ENCODE data around the gene KLHL30.

DNA sequence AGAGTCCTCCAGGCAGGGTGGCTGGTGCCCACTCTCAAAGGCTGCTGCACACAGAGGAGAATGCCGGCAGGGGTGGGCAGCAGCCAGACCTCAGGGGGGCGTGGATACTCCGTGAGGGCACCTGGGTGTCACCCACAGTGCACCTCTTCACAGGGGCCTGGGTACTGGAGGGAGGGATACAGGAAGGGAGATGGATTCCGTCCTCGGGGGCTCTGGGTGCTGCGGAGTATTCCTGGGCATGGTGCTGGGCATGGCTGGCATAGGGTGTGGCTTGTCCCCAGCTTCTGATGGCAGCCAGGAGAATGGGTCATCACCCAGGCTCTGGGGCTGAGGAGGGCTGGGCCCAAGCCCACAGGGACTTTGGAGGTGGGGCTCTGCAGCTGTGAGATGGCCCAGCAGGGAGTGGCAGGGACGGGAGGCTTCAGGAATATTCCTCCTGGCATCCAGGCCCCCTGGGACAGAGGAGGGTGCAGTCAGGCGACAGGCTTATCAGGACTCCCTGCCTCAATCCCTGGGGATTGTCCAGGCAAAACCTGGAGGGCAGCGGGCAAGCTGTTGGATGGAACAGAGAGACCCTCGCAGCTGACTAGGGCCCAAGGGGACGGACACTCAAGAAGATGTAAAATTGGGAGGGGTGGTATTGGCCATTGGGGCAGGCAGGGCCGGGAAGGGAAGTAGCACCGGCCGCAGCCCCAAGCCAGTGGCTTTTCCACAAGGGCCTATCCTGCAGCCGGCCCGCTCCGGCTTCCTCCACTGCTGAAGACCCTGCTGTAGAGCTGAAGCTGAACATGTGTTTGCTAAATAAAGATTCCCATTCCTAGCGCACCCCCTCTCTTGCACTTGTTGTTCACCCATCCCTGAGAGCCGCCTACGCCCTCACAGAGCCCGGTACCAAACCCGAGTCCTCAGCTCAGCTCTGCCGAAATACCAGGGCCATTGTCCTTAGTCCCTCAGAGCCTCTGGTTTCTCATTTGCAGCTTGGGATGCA lies 5.7 kb upstream of the KLHL30 start:
- TF ChIP-seq EZH2 (IDR thresholded peaks at IDR 0.05; ENCODE audit: low read depth, unreplicated experiment) = no peak
- TF ChIP-seq, protein P1, sequence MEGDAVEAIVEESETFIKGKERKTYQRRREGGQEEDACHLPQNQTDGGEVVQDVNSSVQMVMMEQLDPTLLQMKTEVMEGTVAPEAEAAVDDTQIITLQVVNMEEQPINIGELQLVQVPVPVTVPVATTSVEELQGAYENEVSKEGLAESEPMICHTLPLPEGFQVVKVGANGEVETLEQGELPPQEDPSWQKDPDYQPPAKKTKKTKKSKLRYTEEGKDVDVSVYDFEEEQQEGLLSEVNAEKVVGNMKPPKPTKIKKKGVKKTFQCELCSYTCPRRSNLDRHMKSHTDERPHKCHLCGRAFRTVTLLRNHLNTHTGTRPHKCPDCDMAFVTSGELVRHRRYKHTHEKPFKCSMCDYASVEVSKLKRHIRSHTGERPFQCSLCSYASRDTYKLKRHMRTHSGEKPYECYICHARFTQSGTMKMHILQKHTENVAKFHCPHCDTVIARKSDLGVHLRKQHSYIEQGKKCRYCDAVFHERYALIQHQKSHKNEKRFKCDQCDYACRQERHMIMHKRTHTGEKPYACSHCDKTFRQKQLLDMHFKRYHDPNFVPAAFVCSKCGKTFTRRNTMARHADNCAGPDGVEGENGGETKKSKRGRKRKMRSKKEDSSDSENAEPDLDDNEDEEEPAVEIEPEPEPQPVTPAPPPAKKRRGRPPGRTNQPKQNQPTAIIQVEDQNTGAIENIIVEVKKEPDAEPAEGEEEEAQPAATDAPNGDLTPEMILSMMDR (conservative IDR thresholded peaks at IDR 0.05; ENCODE audit: low read depth in 2 of 2) = no peak
- TF ChIP-seq, protein P2, sequence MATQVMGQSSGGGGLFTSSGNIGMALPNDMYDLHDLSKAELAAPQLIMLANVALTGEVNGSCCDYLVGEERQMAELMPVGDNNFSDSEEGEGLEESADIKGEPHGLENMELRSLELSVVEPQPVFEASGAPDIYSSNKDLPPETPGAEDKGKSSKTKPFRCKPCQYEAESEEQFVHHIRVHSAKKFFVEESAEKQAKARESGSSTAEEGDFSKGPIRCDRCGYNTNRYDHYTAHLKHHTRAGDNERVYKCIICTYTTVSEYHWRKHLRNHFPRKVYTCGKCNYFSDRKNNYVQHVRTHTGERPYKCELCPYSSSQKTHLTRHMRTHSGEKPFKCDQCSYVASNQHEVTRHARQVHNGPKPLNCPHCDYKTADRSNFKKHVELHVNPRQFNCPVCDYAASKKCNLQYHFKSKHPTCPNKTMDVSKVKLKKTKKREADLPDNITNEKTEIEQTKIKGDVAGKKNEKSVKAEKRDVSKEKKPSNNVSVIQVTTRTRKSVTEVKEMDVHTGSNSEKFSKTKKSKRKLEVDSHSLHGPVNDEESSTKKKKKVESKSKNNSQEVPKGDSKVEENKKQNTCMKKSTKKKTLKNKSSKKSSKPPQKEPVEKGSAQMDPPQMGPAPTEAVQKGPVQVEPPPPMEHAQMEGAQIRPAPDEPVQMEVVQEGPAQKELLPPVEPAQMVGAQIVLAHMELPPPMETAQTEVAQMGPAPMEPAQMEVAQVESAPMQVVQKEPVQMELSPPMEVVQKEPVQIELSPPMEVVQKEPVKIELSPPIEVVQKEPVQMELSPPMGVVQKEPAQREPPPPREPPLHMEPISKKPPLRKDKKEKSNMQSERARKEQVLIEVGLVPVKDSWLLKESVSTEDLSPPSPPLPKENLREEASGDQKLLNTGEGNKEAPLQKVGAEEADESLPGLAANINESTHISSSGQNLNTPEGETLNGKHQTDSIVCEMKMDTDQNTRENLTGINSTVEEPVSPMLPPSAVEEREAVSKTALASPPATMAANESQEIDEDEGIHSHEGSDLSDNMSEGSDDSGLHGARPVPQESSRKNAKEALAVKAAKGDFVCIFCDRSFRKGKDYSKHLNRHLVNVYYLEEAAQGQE (IDR thresholded peaks at IDR 0.05; ENCODE audit: unreplicated experiment) = no peak
- TF ChIP-seq POLR2AphosphoS5 (IDR thresholded peaks at IDR 0.05; ENCODE audit: low read depth) = no peak
- TF ChIP-seq, protein P3, sequence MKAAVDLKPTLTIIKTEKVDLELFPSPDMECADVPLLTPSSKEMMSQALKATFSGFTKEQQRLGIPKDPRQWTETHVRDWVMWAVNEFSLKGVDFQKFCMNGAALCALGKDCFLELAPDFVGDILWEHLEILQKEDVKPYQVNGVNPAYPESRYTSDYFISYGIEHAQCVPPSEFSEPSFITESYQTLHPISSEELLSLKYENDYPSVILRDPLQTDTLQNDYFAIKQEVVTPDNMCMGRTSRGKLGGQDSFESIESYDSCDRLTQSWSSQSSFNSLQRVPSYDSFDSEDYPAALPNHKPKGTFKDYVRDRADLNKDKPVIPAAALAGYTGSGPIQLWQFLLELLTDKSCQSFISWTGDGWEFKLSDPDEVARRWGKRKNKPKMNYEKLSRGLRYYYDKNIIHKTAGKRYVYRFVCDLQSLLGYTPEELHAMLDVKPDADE (IDR thresholded peaks at IDR 0.05) = no peak
- TF ChIP-seq JUNB (IDR thresholded peaks at IDR 0.05; ENCODE audit: unreplicated experiment) = no peak
- no peak for TF ChIP-seq EZH2phosphoT487 (IDR thresholded peaks at IDR 0.05; ENCODE audit: unreplicated experiment)
- TF ChIP-seq CREB1 (CRISPR knock-in tag; IDR thresholded peaks at IDR 0.05; ENCODE audit: low read depth) = no peak
- no peak for TF ChIP-seq ZNF114 (CRISPR knock-in tag; IDR thresholded peaks at IDR 0.05)
- no peak for TF ChIP-seq NANOG (IDR thresholded peaks at IDR 0.05; ENCODE audit: borderline replicate concordance)
- TF ChIP-seq ZNF331 (CRISPR knock-in tag; IDR thresholded peaks at IDR 0.05; ENCODE audit: low read depth) = no peak
